NCI-H187 (cell line): ENCODE measurements around the gene NAGK.
"Not testable (repeated sequence)": the region's sequence is repeated elsewhere in the genome, so short reads cannot be mapped to it uniquely, and the experiment has no call there.

Experiments
- DNase-seq, 2 experiments: peaks; one replicate each; lab custom pipeline; 2025; lab: John Stamatoyannopoulos, UW

Gene NAGK

DNA sequence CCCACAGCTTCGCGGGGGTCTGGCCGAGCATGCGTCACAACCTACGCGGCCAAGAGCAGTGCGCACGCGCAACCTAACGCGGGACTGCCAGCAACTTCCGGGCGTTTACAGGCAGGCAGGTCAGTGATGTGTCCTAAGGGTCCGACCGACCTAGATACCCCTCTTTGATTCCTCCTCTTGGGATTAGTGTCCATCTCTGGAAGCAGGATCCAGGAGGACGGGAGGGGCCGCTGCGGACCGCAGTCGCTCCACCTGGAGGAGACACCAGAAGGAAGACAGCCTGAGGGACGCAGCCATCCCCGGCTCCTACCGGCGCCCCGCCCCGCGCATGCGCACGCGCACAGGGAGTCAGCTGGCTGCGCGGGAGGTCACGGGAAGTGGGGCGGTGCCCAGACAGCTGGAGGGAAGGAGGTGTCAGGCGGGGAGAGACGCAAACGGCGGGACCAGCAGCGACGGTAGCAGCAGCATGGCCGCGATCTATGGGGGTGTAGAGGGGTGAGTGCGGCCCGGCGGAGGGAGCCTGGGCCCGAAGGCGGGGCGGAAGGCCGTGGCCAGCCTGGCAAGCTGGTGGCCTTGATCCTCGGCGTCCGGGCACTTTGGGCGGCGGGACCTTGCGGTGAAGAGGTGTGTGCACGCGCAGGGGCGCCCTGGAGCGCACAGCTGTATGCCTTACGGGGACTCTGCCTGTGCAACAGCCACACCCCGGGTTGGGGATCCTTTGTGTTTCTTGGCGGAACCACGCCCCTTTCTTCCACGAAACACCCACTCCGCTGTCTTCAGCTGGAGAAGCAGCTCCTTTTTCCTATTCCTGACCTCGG, at the start of gene NAGK:
Gene NAGK, plus strand, starts transcription at position 431 of the 818 bp plus-strand sequence. Its CDS starts 36 bp downstream, at position 467.
- peak; percentile 82 to 88 for DNase-seq

DNA sequence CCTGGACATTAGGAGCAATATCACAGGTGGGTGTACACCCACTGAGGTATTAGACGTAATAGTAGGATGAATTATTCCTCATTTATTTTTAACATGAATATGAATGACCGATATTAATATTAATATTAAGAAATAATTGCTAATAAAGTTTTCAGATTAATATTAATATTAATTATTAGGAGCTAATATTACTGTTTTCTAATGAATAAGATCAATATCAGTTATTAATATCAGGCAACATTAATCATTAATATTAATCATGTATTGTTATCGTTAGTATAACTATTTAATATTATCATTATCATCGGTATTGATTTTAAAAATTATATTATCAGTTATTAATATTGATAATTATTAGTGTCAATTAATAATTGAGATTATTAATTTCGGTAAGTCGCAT, 48.5 kb upstream of the NAGK start:
- DNase-seq: not testable (repeated sequence)

DNA sequence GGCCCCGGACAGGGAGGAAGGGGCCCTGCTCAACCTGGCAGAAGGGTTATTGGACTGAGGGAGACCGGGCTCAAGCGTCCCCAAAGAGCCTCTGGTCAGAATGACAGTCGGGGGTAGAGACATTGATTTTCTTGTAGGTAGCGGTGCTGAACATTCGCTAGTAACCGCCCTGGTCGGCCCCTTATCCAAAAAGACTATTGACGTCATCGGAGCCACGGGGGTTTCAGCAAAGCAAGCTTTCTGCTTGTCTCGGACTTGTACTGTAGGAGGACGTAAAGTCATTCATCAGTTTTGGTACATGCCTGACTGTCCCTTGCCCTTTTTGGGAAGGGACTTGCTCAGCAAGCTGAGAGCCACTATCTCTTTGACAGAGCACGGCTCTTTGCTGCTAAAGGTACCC, 47.1 kb upstream of the NAGK start:
- DNase-seq: not testable (repeated sequence)

- DNase-seq: not testable (repeated sequence)
These were observed 44.8 kb upstream of the NAGK start for GRCh38 chr2:71023553-71024243.

DNA sequence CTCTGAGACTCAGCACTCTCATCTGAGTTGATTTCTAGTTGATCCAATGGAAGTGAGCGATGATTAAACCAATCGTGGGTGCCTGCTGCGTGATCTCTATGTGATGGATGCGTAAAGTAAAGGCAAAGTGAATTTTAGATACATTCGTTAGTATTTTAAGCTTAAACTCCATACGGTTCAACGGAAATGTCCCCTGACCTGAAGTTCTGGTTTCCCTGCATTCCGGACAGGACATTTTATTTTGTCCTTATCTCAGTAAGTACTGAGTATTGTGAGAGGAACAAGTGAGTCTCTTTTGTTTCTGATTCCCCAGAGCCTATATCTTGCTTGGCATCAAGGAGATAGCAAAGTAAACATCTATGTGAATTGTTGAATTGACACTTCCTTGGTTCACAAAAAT, 32.2 kb upstream of the NAGK start:
- not testable (repeated sequence) for DNase-seq

- DNase-seq: no peak
These were observed 26.2 kb upstream of the NAGK start for GRCh38 chr2:71042287-71042686.

GRCh38 chr2:71043531-71044407, 24.7 kb upstream of the NAGK start:
- no peak for DNase-seq

- DNase-seq: no peak
These were observed 23.3 kb upstream of the NAGK start for GRCh38 chr2:71045151-71045550.

DNA sequence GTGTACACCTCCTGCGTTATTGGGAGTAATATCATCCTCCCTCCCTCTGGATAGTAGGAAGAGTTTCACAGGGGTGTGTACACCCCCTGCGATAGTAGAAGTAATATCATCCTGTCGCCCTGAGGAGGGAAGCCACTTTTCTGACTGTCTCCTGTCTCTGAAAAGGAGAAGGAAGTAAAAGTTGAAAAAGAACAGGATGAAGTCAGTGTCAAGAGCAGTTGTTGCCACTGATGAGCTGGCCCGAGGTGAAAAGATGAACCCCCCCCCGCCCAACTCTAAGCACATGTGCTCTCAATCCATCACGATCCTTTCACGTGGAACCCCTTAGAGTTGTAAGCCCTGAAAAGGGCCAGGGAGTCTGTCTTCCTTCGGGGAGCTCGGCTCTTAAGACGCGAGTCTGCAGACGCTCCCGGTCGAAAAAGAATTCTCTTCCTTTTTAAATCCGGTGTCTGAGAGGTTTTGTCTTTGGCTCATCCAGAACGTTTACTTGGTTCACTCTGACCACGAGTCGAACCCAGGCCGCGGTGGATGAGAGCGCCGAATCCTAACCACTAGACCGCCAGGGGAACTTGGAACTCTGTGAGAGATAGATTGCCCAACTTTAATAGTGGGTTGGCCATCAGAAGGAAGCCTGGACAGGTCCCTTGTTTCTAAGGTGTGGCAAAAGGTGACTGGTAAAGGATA, 22.4 kb upstream of the NAGK start:
- DNase-seq: no peak

DNA sequence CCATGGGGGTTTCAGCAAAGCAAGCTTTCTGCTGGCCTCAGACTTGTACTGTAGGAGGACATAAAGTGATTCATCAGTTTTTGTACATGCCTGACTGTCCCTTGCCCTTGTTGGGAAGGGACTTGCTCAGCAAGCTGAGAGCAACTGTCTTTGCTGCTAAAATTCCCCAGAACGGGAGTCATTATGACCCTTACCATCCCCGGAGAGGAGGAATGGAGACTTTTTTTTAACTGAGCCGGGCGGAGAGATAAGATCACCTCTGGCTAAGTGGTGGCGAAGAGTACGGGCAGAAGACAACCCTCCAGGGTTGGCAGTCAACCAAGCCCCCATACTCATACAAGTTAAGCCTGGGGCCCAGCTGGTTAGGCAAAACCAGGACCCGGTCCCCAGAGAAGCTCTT, 20.4 kb upstream of the NAGK start:
- no peak for DNase-seq

- DNase-seq: not testable (repeated sequence)
These were observed 18.6 kb upstream of the NAGK start for GRCh38 chr2:71049704-71050360.

DNA sequence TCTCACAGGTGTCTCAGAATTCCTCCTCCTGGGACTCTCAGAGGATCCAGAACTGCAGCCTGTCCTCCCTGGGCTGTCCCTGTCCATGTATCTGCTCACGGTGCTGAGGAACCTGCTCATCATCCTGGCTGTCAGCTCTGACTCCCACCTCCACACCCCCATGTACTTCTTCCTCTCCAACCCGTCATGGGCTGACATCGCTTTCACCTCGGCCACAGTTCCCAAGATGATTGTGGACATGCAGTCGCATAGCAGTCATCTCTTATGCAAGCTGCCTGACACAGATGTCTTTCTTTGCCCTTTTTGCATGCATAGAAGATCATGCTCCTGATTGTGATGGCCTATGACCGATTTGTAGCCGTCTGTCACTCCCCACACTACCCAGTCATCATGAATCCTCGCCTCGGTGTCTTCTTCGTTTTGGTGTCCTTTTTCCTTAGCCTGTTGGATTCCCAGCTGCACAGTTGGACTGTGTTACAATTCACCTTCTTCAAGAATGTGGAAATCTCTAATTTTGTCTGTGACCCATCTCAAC, 13.2 kb upstream of the NAGK start:
- DNase-seq: not testable (repeated sequence)

DNA sequence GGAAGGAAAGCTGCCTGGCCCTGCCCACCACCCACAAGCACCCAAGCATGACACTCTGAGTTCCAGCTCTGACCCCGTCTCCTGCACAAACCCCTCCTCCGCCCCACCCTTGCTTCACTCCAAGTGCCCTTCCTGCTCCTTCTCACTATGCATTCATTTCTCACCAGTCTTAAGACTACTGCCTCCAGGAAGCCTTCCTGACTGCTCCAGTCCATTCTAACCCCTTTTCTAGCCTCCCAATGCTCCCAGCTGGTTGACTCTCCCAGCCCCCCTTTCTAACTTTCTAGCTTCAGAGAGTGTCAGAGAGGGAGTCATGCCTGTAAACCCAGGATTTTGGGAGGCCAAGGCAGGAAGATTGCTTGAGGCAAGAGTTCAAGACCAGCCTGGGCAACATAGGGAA, 8.2 kb upstream of the NAGK start:
- DNase-seq: no peak

DNA sequence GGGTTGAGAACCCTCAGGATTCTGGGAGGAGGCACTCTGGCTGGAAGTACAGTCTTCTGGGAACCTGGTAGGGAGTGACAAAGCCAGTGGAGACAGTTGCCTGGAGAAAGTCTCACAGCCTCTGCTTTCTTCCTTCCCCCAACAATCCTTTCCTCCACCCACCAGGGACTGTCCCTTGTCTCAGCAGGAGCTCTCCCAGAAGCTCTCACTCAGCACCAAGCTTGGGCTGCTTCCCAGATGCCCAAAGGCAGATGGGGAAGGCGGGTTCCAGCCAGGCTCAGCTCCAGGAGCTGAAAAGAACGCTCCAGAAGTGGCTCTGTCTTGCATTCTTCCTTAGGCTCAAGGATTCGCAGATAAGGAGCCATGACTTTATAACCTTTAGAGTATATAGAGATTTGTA, 7.6 kb upstream of the NAGK start:
- DNase-seq: no peak

DNA sequence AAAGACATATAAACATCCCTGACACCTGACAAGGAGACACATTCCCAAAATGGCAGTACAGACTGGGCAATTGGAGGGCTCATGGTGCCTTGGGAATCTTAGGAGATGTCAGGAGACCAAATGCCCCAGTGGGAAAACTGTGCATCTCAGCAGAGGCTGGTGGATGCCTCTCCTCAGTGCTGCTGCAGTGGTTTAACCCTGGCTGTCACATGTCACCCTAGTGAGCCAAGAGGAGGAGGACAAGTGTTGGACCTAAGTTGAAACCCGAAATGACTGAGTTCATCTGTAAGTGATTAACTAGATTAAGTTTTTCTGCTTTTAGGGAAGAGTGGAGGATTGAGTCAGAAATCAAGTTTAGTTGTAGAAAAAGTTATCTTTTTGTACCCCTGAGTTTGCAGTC, 5.2 kb upstream of the NAGK start:
- DNase-seq: no peak

DNA sequence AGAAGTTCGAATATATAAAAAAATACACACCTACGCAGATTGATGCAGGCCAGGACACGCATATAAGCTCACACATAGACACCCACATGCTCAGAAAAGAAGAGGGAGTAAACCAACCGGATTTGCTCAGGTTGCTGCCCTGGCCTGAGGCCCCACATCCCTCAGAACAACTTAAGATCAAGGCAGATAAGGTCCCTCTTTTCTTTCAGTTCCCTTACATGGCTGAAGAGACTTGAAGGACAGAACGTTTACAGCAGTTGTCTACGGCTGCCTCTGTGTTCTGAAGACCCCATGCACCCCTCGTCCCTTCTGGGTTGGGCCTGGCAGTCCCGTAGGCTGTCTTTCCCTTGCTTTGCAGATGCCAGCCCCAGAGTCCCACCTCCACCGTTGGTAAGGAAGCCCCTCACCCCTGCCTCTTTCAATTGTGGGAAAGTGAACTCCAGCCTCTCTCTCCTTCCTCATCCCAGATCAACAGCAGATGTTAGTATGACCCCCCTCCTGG, 4.3 kb upstream of the NAGK start:
- no peak for DNase-seq

DNA sequence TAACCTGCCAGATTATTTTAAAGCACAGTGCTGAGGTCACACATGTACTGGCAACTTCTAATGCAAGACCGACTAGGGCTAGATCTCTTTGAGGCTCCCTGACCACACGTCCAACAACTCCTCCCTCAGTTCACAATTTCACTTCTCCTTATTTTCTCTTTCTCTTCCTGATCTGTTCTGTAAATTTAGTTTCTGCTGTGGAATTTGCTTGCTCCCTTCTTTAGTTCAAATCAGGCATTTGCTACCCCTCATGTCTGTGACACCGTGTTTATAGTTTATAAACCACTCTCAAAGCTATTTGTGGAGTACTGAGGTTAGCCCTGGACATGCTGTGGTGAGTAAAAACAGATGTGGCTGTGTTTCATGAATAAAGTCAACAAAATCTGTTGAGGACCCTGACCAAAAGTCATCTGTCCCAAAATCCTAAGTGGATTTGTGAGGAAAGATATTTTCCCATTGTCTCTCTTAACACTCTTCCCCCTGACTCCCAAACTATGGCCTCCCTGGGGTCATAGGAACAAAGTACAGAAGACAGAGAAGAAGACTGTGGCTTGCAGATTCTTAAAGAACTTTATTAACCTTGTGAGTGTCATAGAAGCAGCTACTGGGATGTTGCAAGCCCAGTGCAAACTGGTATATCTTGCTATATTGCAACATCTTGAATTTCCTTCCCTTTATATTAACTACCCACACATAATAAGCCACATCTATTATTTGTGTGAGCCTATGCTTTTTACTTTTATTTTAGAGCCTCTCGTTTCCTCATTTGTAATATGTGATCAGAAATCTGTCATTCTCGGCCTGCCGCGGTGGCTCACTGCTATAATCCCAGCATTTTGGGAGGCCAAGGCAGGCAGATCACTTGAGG, 3.5 kb upstream of the NAGK start:
- DNase-seq: no peak

- DNase-seq: no peak
These were observed 1.6 kb upstream of the NAGK start for GRCh38 chr2:71066856-71067255.

DNA sequence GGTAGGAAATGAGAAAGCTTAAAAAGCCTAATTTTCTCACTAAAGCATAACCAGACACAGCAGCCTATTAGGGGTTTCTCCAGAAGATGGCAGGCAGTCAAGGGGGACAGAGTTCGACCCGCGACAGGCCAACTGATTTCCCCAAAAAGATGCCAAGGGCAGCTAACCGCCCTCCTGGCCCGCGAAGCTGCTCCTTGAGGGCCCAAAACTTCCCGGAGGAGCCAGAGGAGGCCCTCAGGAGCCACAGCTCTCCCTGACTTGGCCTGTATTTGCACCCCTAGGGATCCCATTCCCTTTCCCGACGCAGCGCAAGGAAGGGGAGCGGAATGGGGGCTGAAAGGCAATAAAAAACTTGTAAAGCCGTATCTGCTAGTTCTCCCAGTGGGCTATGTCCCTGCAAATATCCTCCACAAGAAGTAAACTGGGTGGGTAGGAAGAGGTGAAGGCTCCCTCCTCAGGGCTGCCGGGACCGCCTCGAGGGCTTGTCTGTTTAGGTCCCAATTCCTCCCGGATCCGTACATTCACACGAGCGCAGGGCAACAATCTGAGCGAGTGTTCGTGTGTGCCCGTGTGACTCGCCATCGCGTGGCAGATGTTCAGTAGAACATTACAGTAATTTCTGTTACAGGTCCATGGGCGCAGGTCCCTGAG, 756 bp upstream of the NAGK start:
- no peak for DNase-seq
